CD4-positive, CD25-positive, alpha-beta regulatory T cell (primary cell): ENCODE data around the gene SORCS2. TPM values are rescaled to one million over a fixed set of nuclear protein-coding genes. Genes with fewer than 3 reads are reported as not detected.

Experiments used
- ATAC-seq, 2 donors: fragments of 150-1000 bp; cut with Tn5 transposase; one replicate each; pipeline ENCODE4 v1.10.0; 2021; ENCODE audit warnings: low read depth in 2 of 2, moderate number of reproducible peaks in 2 of 2, moderate library complexity in 1 of 2
- DNase-seq, 3 donors: peaks; one replicate each; pipeline versions ENCODE4 v3.0.0 to v3.0.0-alpha.2; 2012 to 2022; ENCODE audit warnings: mixed read lengths in 1 of 3
- H3K27ac ChIP-seq: one replicate; pipeline ENCODE4 v1.7.0; 2013; ENCODE audit warnings: mild to moderate bottlenecking, low read length; ENCODE audit not compliant: insufficient read depth, poor library complexity, severe bottlenecking
- H3K27me3 ChIP-seq: one replicate; pipeline ENCODE4 v1.7.0; 2013; ENCODE audit warnings: low read length; ENCODE audit not compliant: control insufficient read depth, insufficient read depth
- H3K36me3 ChIP-seq: one replicate; pipeline ENCODE4 v1.7.0; 2013; ENCODE audit warnings: mild to moderate bottlenecking, low read length, moderate library complexity; ENCODE audit not compliant: control insufficient read depth, insufficient read depth
- H3K4me1 ChIP-seq: 2 replicates; pipeline ENCODE4 v1.7.0; 2013; ENCODE audit warnings: mild to moderate bottlenecking, low read length; ENCODE audit not compliant: insufficient read depth, control insufficient read depth, poor library complexity, severe bottlenecking
- H3K4me3 ChIP-seq: one replicate; pipeline ENCODE4 v1.7.0; 2013; ENCODE audit warnings: low read depth, mild to moderate bottlenecking, low read length, moderate library complexity
- H3K9me3 ChIP-seq, 2 experiments: 1 replicate in 1 of 2; 2 replicates in 1 of 2; pipeline ENCODE4 v1.7.0; 2013; ENCODE audit warnings: low read length in 2 of 2, mild to moderate bottlenecking in 1 of 2, moderate library complexity in 1 of 2; ENCODE audit not compliant: control insufficient read depth in 2 of 2
- H3K27ac Mint-ChIP-seq, 3 donors: one replicate each; pipeline ENCODE4 v1.8.0; 2020 to 2022; ENCODE audit warnings: mild to moderate bottlenecking in 3 of 3, mixed read lengths in 3 of 3, moderate library complexity in 2 of 3
- H3K27me3 Mint-ChIP-seq: one replicate; pipeline ENCODE4 v1.8.0; 2022; ENCODE audit warnings: mild to moderate bottlenecking, mixed read lengths
- H3K36me3 Mint-ChIP-seq: one replicate; pipeline ENCODE4 v1.8.0; 2020; ENCODE audit warnings: mixed read lengths
- H3K4me1 Mint-ChIP-seq, 4 donors: one replicate each; pipeline ENCODE4 v1.8.0; 2020 to 2022; ENCODE audit warnings: mixed read lengths in 4 of 4, mild to moderate bottlenecking in 1 of 4
- H3K4me3 Mint-ChIP-seq, 4 donors: one replicate each; pipeline ENCODE4 v1.8.0; 2020 to 2022; ENCODE audit warnings: mild to moderate bottlenecking in 4 of 4, mixed read lengths in 4 of 4, moderate library complexity in 3 of 4
- H3K9me3 Mint-ChIP-seq, 7 donors: one replicate each; pipeline ENCODE4 v1.8.0; 2020 to 2022; ENCODE audit warnings: mixed read lengths in 7 of 7, mild to moderate bottlenecking in 3 of 7, moderate library complexity in 2 of 7
- polyA plus RNA-seq, 4 donors: library from polyadenylated mRNA; unstranded; fragments of 300-500 nt; fragmentation: Illumina TruSeq; gene quantifications; one replicate each; pipeline ENCODE4 v1.2.3, GENCODE V29; 2021
- total RNA-seq: library from RNA; stranded (reverse); gene quantifications from one replicate; pipeline ENCODE4 v1.2.3, GENCODE V29; 2022

SORCS2 gene
- total and polyA plus RNA-seq, 5 donors from 2014 or later = not detected

DNA sequence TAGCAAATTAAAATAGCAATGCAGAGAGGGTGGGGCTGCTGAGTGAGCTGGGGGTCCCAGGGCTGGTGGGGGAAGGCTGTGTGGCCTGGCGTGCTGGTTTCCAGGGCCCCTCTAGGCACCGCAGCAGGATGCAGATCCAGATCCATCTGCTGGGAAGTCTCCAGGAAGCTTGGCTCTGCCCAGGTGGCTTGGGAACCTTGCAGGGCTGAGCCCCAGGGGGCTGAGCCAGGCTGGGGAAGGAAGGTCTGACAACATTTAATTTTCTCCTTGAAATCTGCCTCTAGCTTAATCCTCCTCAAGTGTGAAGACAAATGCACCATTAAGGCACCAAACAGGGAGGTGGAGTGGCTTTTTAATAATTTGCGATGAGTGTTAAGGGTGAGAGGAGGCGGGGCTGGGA lies 31.7 kb downstream of the SORCS2 start:
- Mint-ChIP-seq H3K27me3 (no peaks in the 10 kb centered on the region), H3K27ac (no peak overlapping the region), H3K9me3 (peaks cover 0 to 4% (median 0%) of the 10 kb centered on the region in 7 donors), H3K36me3 (no peaks in the 10 kb centered on the region), H3K4me3 (peak overlapping the region in 1 of 4 donors; percentile 54), H3K4me1 (peaks cover 0 to 4% (median 0%) of the 10 kb centered on the region in 4 donors)
- DNase-seq (no peak), ATAC-seq (no peak)
- Histone ChIP-seq H3K9me3 (no peaks in the 10 kb centered on the region), H3K27ac (no peak overlapping the region), H3K4me3 (no peak overlapping the region), H3K4me1 (no peaks in the 10 kb centered on the region), H3K27me3 (no peaks in the 10 kb centered on the region), H3K36me3 (no peaks in the 10 kb centered on the region)

GRCh38 chr4:7224878-7225533 lies 32.7 kb downstream of the SORCS2 start:
- H3K9me3 ChIP-seq = no peaks in the 10 kb centered on the region
- H3K4me1 ChIP-seq = no peaks in the 10 kb centered on the region
- H3K27ac ChIP-seq = no peak overlapping the region
- H3K4me1 Mint-ChIP-seq = peaks cover 0 to 4% (median 0%) of the 10 kb centered on the region in 4 donors
- no peak overlapping the region for H3K4me3 Mint-ChIP-seq
- no peak for ATAC-seq
- DNase-seq = no peak
- no peaks in the 10 kb centered on the region for H3K27me3 Mint-ChIP-seq
- H3K9me3 Mint-ChIP-seq = peaks cover 0 to 4% (median 0%) of the 10 kb centered on the region in 7 donors
- peak overlapping the region in 1 of 3 donors; percentile 38 for H3K27ac Mint-ChIP-seq
- no peaks in the 10 kb centered on the region for H3K36me3 ChIP-seq
- H3K4me3 ChIP-seq = no peak overlapping the region
- H3K36me3 Mint-ChIP-seq = no peaks in the 10 kb centered on the region
- H3K27me3 ChIP-seq = no peaks in the 10 kb centered on the region

GRCh38 chr4:7226439-7226838 lies 34.1 kb downstream of the SORCS2 start:
- no peak overlapping the region for H3K4me3 Mint-ChIP-seq

GRCh38 chr4:7227008-7227407 lies 34.7 kb downstream of the SORCS2 start:
- Mint-ChIP-seq H3K27me3 (no peaks in the 10 kb centered on the region), H3K27ac (no peak overlapping the region), H3K4me3 (no peak overlapping the region), H3K4me1 (peaks cover 0 to 4% (median 0%) of the 10 kb centered on the region in 4 donors), H3K36me3 (no peaks in the 10 kb centered on the region), H3K9me3 (peaks cover 0 to 1% (median 0%) of the 10 kb centered on the region in 7 donors)
- no peak for DNase-seq
- H3K36me3 ChIP-seq = no peaks in the 10 kb centered on the region
- H3K27me3 ChIP-seq = no peaks in the 10 kb centered on the region
- H3K27ac ChIP-seq = no peak overlapping the region
- ATAC-seq = no peak
- H3K9me3 ChIP-seq = no peaks in the 10 kb centered on the region
- H3K4me1 ChIP-seq = no peaks in the 10 kb centered on the region
- no peak overlapping the region for H3K4me3 ChIP-seq

More at GRCh38 chr4:7226439-7226838, 34.1 kb downstream of the SORCS2 start:
- H3K4me3 ChIP-seq = no peak overlapping the region
- H3K36me3 ChIP-seq = no peaks in the 10 kb centered on the region
- no peak for ATAC-seq
- Mint-ChIP-seq H3K27me3 (no peaks in the 10 kb centered on the region), H3K27ac (no peak overlapping the region), H3K36me3 (no peaks in the 10 kb centered on the region), H3K9me3 (peaks cover 0 to 4% (median 0%) of the 10 kb centered on the region in 7 donors), H3K4me1 (peaks cover 0 to 4% (median 0%) of the 10 kb centered on the region in 4 donors)
- H3K27me3 ChIP-seq = no peaks in the 10 kb centered on the region
- H3K27ac ChIP-seq = no peak overlapping the region
- DNase-seq = no peak
- H3K9me3 ChIP-seq = no peaks in the 10 kb centered on the region
- H3K4me1 ChIP-seq = no peaks in the 10 kb centered on the region

DNA sequence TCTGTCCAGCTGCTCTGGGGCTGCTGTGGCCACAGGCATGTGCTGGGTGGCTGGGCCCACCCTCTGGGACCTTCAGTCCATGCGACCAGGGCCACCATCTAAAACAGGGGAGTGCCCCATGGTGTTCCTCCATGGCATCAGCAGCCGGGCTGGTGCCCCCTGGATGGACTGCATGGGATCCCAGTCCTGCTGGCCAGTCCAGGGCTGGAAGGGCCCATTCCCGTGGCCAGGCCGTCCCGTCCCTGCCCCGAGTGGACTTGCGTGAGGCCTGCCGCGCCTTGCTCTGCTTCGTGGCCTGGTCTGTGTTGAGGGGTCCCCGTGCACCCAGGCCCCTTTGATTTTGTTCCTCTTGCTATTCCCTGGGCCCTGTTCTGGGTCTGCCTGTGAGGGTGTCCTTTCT lies 36.4 kb downstream of the SORCS2 start:
- Mint-ChIP-seq H3K27me3 (no peaks in the 10 kb centered on the region), H3K27ac (no peak overlapping the region), H3K9me3 (peaks cover 0 to 4% (median 0%) of the 10 kb centered on the region in 7 donors), H3K4me3 (no peak overlapping the region), H3K36me3 (no peaks in the 10 kb centered on the region), H3K4me1 (peaks cover 0 to 4% (median 0%) of the 10 kb centered on the region in 4 donors)
- DNase-seq (no peak), ATAC-seq (no peak)
- no peaks in the 10 kb centered on the region for H3K9me3 ChIP-seq
- no peaks in the 10 kb centered on the region for H3K27me3 ChIP-seq
- no peaks in the 10 kb centered on the region for H3K36me3 ChIP-seq
- no peak overlapping the region for H3K27ac ChIP-seq
- H3K4me3 ChIP-seq = no peak overlapping the region
- no peaks in the 10 kb centered on the region for H3K4me1 ChIP-seq

- H3K4me3 Mint-ChIP-seq = no peak overlapping the region
- H3K27me3 Mint-ChIP-seq = no peaks in the 10 kb centered on the region
- peaks cover 0 to 4% (median 0%) of the 10 kb centered on the region in 7 donors for H3K9me3 Mint-ChIP-seq
- H3K4me1 Mint-ChIP-seq = peaks cover 0 to 4% (median 0%) of the 10 kb centered on the region in 4 donors
- no peak overlapping the region for H3K4me3 ChIP-seq
- H3K36me3 ChIP-seq = no peaks in the 10 kb centered on the region
- no peaks in the 10 kb centered on the region for H3K27me3 ChIP-seq
- no peak for DNase-seq
- no peak overlapping the region for H3K27ac ChIP-seq
- no peaks in the 10 kb centered on the region for H3K36me3 Mint-ChIP-seq
- no peaks in the 10 kb centered on the region for H3K4me1 ChIP-seq
- ATAC-seq = no peak
- no peak overlapping the region for H3K27ac Mint-ChIP-seq
- H3K9me3 ChIP-seq = no peaks in the 10 kb centered on the region
Observed at GRCh38 chr4:7232061-7232650, 39.8 kb downstream of the SORCS2 start.

DNA sequence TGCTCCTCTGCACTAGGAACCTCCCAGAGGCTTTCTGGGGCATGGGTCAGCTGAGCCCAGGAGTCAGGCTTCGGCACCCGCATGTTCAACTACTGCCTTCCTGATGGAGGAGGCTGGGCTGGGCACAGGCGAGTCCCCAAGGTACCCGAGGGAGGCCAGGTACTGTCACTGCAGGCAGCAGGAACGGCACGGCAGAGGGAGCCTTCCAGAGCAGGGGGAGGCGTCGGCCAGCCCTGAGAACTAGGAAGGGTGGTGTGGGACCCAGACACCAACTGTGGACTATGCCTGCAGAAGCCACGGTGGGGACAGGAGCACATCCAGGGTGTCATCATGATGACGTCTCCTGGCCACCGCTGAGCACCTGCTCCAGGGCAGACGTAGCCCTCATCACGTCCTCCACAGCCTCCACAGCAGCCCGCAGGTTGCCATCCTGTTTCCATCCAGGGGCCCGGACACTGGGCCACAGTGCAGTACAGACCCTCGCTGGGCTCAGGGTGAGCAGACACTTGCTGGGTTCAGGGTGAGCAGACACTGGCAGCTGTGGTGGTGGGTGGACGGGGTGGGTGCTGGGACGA lies 40.8 kb downstream of the SORCS2 start:
- Mint-ChIP-seq H3K36me3 (no peaks in the 10 kb centered on the region), H3K27ac (no peak overlapping the region), H3K27me3 (no peaks in the 10 kb centered on the region), H3K4me3 (no peak overlapping the region), H3K4me1 (peaks cover 0 to under 1% (median 0%) of the 10 kb centered on the region in 4 donors), H3K9me3 (peaks cover 0 to 3% (median 0%) of the 10 kb centered on the region in 7 donors)
- ATAC-seq = no peak
- DNase-seq = no peak
- Histone ChIP-seq H3K4me3 (no peak overlapping the region), H3K36me3 (no peaks in the 10 kb centered on the region), H3K9me3 (no peaks in the 10 kb centered on the region), H3K27me3 (no peaks in the 10 kb centered on the region), H3K4me1 (no peaks in the 10 kb centered on the region), H3K27ac (no peak overlapping the region)
